ENCODE measurements around the gene MYADML2. TPM values are rescaled to one million over a fixed set of nuclear protein-coding genes. Genes with fewer than 3 reads are reported as not detected.

MYADML2 gene
- total RNA-seq, 1 donor = not detected

- DNase-seq (ENCODE audit: low read depth in 2 of 3, low spot score in 2 of 3) = no peak
Measured at GRCh38 chr17:81901167-81902022, 45.6 kb downstream of the MYADML2 start.

- no peak for DNase-seq (ENCODE audit: low read depth in 2 of 3, low spot score in 2 of 3)
Measured at GRCh38 chr17:81900181-81900820, 46.7 kb downstream of the MYADML2 start.

GRCh38 chr17:81899514-81900166 lies 47.4 kb downstream of the MYADML2 start:
- no peak for DNase-seq (ENCODE audit: low read depth in 2 of 3, low spot score in 2 of 3)

- no peak for DNase-seq (ENCODE audit: low read depth in 2 of 3, low spot score in 2 of 3)
Measured at GRCh38 chr17:81898885-81899284, 48.1 kb downstream of the MYADML2 start.

- no peak for DNase-seq (ENCODE audit: low read depth in 2 of 3, low spot score in 2 of 3)
Measured at GRCh38 chr17:81898029-81898866, 48.8 kb downstream of the MYADML2 start.

- DNase-seq (ENCODE audit: low read depth in 2 of 3, low spot score in 2 of 3) = no peak
Measured at GRCh38 chr17:81895400-81895799, 51.6 kb downstream of the MYADML2 start.

GRCh38 chr17:81891303-81891552 lies 55.8 kb downstream of the MYADML2 start:
- no peak for DNase-seq (ENCODE audit: low read depth in 2 of 3, low spot score in 2 of 3)

- peak in 1 of 3 donors; percentile 41 for DNase-seq (ENCODE audit: low read depth in 2 of 3, low spot score in 2 of 3)
Measured at GRCh38 chr17:81890447-81891302, 56.4 kb downstream of the MYADML2 start.

Other genes starting within 250 kb of the MYADML2 start
- 11.6 TPM for gene MRPL12, start 243.9 kb downstream of the MYADML2 start, total RNA-seq
- 11.6 TPM for gene SLC25A10, start 234.9 kb downstream of the MYADML2 start, total RNA-seq
- gene GCGR, start 143.1 kb downstream of the MYADML2 start, total RNA-seq = not detected
- gene MCRIP1, start 113.9 kb downstream of the MYADML2 start, total RNA-seq = 65.2 TPM
- gene PPP1R27, start 112.2 kb downstream of the MYADML2 start, total RNA-seq = 1.3 TPM
- gene P4HB, start 86.7 kb downstream of the MYADML2 start, total RNA-seq = 277 TPM
- gene ARHGDIA, start 75.9 kb downstream of the MYADML2 start, total RNA-seq = 206 TPM
- 145 TPM for gene ALYREF, start 55.6 kb downstream of the MYADML2 start, total RNA-seq
- 131 TPM for gene ANAPC11, start 55.5 kb downstream of the MYADML2 start, total RNA-seq
- gene NPB, start 45.0 kb downstream of the MYADML2 start, total RNA-seq = 0.54 TPM
- 43.9 TPM for gene PCYT2, start 35.8 kb downstream of the MYADML2 start, total RNA-seq
- 31.2 TPM for gene SIRT7, start 29.1 kb downstream of the MYADML2 start, total RNA-seq
- 29.6 TPM for gene MAFG, start 19.5 kb downstream of the MYADML2 start, total RNA-seq
- 26.4 TPM for gene PYCR1, start 9.9 kb downstream of the MYADML2 start, total RNA-seq
- gene NOTUM, start 14.0 kb upstream of the MYADML2 start, total RNA-seq = 0.27 TPM
- 28.0 TPM for gene ASPSCR1, start 30.4 kb upstream of the MYADML2 start, total RNA-seq
- gene CENPX, start 75.6 kb upstream of the MYADML2 start, total RNA-seq = 32.3 TPM
- 16.4 TPM for gene LRRC45, start 76.1 kb upstream of the MYADML2 start, total RNA-seq
- 18.9 TPM for gene RAC3, start 84.4 kb upstream of the MYADML2 start, total RNA-seq
- 57.9 TPM for gene DCXR, start 90.5 kb upstream of the MYADML2 start, total RNA-seq
- 37.2 TPM for gene RFNG, start 104.6 kb upstream of the MYADML2 start, total RNA-seq
- gene GPS1, start 104.7 kb upstream of the MYADML2 start, total RNA-seq = 138 TPM
- 98.0 TPM for gene DUS1L, start 118.6 kb upstream of the MYADML2 start, total RNA-seq
- 80.8 TPM for gene FASN, start 151.0 kb upstream of the MYADML2 start, total RNA-seq

Measured in hematopoietic multipotent progenitor cell (in vitro differentiated cells).